ENCODE data around the gene MT1E.
"Not testable (repeated sequence)": the region's sequence is repeated elsewhere in the genome, so short reads cannot be mapped to it uniquely, and the experiment has no call there.

The MT1E gene

GRCh38 chr16:56607109-56607618, 18.4 kb upstream of the MT1E start:
- peak; percentile 96 for DNase-seq (ENCODE audit: low read depth)

- no peak for DNase-seq (ENCODE audit: low read depth)
Measured at GRCh38 chr16:56607675-56608042, 17.9 kb upstream of the MT1E start.

- DNase-seq (ENCODE audit: low read depth), result peak; percentile 96
Measured at GRCh38 chr16:56608043-56608875, 17.3 kb upstream of the MT1E start, which contains the start of gene MT2A. MT2A (plus strand) TSS chr16:56608584; CDS start chr16:56608656, 72 bp downstream.

- DNase-seq (ENCODE audit: low read depth), result no peak
Measured at GRCh38 chr16:56608876-56609462, 16.6 kb upstream of the MT1E start.

- peak; percentile 70 for DNase-seq (ENCODE audit: low read depth)
Measured at GRCh38 chr16:56609463-56609921, 16.1 kb upstream of the MT1E start.

- peak; percentile 84 for DNase-seq (ENCODE audit: low read depth)
Measured at GRCh38 chr16:56610017-56610608, 15.5 kb upstream of the MT1E start.

DNA sequence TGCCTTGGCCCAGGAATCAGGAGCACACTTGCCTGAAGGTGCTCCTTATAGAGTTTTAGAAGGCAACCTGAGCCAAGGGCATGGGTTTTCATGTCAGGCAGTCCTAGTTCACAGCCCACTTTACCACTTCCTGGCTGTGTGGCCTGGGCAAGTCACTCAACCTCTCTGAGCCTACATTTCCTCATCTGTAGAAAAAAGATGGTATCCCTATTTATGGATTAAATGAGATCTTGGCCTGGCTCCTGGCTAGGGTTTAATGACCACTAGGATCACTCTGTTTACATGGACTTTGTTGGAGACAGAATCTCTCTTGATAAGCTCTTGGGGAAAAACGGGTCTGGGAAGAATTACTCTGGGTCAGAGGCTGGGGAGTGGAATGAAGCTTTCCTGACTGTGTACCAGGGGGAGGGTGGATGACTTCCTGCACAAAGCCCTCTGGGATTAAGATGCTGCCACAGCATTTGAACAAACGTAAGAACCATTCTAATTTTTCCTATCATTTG, 14.9 kb upstream of the MT1E start:
- no peak for DNase-seq (ENCODE audit: low read depth)

GRCh38 chr16:56611281-56611833, 14.2 kb upstream of the MT1E start:
- DNase-seq (ENCODE audit: low read depth), result peak; percentile 67

DNA sequence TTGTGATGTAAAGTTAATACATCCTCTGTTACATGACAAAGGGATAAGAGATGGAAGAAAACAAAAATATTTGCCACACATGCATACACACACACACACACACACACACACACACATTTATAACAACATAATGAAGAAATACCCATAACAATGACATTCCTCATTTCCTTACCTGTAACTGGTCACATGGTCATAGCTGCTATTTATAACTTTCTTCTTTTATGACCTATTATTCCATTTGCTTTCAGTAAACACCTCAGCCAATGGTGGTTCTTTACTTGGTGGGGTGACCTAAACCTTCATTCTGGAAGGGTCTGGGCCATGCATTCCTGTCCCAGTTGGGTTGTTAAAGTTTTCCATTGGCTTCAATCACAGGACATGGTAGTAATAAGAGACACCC, 11.9 kb upstream of the MT1E start:
- no peak for DNase-seq (ENCODE audit: low read depth)

DNA sequence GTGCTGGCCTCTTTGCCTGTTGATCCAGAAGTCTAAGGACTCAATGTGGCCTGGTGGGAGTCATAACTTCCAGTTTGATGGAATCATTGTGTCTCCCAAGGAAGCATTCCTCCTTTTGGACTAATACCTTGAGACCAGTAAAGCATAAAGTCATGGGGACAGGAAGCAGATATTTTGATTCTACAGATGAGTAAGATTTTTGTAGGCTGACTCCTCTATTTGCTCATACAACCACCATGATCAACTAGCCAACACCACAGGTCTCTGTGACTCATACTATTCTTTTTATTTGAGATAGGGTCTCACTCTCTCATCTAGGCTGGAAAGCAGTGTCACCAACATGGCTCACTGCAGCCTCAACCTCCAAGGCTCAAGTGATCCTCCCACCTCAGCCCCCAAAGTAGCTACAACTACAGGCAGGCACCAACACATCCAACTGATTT, 11.0 kb upstream of the MT1E start:
- DNase-seq (ENCODE audit: low read depth), result no peak

DNA sequence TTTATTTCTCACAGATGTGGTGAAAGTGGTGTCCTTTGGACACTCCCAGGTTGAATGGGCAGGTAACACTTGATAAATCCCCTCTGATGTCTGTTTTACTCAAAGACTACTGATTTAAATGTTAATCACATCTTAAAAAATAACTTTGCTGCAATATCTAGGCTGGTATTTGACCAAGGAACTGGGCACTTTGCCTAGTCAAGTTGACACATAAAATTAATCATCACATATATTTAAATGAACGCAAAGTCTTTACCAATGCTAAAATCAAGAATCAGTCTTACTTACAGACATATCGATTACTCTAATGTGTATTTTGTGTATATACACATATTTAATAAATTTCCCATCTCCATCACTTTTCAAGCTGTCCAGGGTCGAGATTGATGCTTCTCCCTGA, 10.2 kb upstream of the MT1E start:
- DNase-seq (ENCODE audit: low read depth), result no peak

GRCh38 chr16:56616608-56617211, 8.9 kb upstream of the MT1E start:
- DNase-seq (ENCODE audit: low read depth), result no peak

DNA sequence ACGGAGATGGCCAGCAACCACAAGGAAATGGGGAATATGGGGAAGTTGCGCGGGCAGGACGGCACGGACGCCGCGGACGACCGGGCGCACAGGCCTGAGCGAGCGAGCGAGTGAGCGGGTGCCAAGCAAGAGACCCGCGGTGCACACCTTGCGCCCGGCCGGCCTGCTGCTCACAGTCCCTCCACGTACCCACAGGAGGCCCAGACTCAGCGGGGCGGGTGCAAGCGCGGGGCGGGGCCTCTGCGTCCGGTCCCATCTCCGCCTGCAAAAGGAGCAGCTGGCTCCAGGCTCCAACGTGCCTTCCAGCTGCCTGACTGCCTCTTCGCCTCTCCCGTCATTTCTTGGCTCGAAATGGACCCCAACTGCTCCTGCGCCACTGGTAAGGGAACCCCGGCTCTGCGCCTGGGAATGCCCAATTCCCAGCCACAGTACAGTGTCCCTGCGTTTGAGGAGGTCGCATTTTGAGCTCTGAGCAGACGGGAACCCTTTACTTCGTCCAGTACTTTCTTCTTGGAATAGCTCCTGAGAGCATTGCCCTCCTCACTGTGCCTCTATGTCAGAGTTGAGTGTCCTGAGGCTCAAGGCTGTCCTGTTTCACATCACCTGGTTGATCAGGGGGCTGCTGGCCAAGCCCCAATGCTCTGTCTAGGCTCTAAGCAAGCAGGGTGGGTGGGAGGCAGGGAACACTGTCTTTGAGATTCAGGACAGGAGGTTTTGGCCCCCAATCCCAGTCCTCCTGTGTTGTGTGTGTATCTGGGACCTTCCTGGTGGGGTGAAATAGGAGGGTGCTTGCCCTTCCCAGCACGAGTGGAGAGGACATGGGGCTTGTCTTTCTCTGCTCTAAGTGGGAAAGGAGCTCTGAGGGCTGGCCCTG, 8.1 kb upstream of the MT1E start:
- DNase-seq (ENCODE audit: low read depth), result no peak

- no peak for DNase-seq (ENCODE audit: low read depth)
Measured at GRCh38 chr16:56618138-56618537, 7.4 kb upstream of the MT1E start.

- no peak for DNase-seq (ENCODE audit: low read depth)
Measured at GRCh38 chr16:56620339-56620897, 5.2 kb upstream of the MT1E start.

DNA sequence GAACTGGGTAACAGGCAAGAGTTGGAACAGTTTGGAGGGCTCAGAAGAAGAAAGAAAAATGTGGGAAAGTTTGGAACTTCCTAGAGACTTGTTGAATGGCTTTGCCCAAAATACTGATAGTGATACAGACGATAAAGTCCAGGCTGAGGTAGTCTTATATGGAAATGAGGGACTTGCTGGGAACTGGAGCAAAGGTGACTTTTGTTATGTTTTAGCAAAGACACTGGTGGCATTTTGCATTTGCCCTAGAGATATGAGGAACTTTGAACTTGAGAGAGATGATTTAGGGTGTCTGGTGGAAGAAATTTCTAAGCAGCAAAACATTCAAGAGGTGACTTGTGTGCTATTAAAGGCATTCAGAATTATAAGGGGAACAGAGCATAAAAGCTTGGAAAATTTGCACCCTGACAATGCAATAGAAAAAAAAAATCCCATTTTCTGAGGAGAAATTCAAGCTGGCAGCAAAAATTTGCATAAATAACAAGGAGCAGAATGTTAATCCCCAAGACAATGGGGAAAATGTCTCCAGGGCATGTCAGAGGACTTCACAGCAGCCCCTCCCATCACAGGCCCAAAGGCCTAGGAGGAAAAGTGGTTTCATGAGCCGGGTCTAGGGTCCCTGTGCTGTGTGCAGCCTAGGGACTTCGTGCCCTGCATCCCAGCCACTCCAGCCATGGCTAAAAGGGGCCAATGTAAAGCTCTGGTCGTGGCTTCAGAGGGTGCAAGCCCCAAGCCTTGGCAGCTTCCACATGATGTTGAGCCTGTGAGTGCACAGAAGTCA, 3.7 kb upstream of the MT1E start:
- DNase-seq (ENCODE audit: low read depth), result not testable (repeated sequence)

- DNase-seq (ENCODE audit: low read depth), result not testable (repeated sequence)
Measured at GRCh38 chr16:56623184-56623583, 2.4 kb upstream of the MT1E start.

- no peak for DNase-seq (ENCODE audit: low read depth)
Measured at GRCh38 chr16:56623637-56624036, 1.9 kb upstream of the MT1E start.

DNA sequence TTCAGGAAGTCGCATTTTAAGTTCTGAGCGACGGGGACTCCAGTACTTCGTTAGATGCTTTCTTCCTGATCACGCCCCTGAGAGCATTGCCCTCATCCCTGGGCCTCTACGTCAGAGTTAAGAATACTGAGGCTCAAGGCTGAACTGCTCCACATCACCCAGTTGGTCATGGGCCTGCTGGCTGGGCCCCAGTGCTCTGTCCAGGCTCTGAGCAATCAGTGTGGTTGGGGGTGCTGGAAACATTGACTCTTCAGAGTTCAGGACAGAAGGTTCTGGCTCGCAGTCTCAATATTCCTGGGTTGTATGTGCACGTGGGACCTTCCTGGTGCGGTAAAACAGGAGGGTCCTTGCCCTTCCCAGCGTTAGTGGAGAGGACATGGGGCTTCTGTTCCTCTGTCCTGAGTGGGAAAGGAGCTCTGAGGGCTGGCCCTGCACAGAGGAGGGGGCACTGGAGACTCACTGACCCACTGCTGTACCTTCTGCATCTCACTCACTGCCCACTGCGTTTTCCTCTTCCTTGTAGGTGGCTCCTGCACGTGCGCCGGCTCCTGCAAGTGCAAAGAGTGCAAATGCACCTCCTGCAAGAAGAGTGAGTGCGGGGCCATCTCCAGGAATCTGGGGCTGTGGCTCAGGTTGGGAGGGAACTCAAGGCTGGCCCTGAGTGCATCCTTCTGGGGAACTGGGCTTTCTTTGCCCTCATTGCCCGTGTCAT, 518 bp downstream of the MT1E start:
- DNase-seq (ENCODE audit: low read depth), result peak; percentile 94

Measured in stromal cell of bone marrow (primary cell).